NCI-H146 treated with DMSO at 0.1 percent for 48 hours (cell line): ENCODE results near the gene MGAT5B.
A peak's percentile ranks its signal among the peaks of the same experiment; 100 is the strongest.

Experiments used
- DNase-seq: peaks from one replicate; lab custom pipeline; 2025; ENCODE audit not compliant: unreplicated experiment; lab: John Stamatoyannopoulos, UW

Gene MGAT5B

DNA sequence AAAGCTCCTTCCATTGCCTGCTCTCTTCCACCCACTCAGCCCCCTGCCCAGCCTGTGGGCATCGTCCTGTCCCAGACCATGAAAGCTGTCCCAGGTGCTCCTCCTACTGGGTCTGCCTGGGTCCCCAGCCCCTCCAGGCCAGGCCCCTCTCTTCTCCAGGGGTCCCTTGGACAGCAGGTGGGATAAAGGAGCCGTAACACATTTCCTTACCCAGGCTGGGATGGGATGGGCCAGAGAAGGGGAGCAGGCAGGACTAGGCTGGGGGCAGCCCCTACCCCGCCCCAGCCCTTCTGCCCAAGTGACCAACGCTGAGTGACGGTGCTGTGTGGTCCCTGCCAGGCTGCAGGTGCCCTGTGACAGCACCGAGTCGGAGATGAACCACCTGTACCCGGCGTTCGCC is 80.1 kb downstream of the MGAT5B start:
- no peak for DNase-seq

DNA sequence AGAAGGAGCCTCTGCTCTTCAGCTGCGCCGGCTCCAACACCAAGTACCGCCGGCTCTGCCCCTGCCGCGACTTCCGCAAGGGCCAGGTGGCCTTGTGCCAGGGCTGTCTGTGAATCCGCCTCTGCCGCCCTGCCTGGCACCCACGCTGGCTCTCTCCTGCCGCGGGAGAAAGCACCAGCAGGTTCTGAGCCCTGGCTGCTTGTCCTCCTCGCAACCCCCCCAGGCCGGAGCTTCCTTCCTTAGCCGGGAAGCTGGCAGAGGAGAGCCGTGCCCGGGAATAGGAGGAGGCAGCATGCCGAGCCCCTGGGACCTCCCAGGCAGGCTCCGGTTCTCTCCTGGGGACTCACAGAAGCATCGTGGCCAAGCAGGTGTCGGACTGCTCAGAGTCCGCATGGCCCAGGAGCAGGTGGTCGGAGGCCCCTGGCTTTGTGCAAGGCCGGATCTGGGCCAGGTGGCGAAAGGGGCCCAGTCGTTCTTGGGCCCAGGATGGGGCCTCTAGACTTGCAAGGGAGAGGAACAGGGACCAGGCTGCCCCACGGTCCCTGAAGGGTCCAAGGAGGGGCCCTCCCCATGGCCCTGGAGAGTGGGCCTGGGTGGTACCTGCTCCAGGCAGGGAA is 80.6 kb downstream of the MGAT5B start:
- DNase-seq, result no peak

DNA sequence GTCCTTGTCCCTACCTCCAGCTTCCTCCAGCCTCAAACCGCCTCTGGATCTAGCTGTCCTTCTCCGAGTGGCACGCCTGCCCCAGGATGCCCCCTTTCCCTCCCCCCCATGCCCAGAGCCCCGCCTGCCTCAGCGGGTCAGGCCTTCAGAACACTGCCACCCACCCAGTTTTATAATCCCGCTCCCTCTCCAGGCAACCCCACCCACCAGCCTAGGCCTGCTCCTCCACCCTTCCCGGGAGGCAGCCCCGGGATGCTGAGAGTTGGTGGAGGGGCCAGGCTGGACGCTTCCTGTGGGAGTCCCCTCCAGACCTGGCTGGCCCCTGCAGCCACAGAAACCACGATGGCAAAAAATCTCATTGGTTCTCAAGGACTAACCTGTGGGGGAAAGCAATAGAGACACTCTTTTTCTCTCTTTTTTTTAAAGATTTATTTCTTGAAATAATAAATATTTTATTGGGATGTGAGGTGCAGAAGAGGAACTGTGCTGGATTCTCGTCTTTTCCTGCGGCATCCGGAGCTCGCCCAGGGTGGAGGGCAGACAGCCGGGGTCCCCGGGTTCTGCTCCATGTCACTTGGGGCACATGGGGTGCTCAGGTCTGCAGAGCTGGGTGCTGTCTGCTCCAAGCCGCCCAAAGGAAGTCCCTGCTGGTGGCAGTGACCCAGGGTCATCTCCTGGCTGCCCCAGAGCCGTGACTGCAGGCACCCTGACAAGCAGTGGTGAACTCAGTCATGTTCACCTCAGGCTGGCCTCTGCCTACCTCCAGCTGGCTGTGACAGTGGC is 81.9 kb downstream of the MGAT5B start:
- no peak for DNase-seq

DNA sequence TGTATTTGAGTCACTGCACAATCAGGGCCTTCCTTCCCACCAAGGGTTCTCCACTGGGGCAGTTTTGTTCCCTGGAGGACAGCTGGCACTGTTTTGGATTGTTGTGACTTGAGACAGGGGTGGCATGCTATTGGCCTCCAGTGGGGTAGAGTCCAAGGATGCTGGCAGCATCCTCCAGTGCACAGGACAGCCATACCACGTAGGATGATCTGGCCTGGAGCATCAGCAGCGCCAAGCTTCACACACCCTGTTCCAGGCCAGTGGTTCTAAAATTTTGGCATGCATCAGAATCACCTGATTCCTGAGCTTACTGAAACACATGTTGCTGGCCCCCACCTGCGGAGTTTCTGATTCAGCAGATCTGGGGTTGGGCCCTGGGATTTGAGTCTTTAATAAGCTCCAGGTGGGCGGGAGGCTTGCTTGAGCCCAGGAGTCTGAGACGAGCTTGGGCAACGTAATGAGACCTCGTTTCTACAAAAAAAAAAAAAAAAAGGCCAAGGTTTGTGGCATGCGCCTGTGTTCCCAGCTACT is 83.2 kb downstream of the MGAT5B start:
- no peak for DNase-seq

DNA sequence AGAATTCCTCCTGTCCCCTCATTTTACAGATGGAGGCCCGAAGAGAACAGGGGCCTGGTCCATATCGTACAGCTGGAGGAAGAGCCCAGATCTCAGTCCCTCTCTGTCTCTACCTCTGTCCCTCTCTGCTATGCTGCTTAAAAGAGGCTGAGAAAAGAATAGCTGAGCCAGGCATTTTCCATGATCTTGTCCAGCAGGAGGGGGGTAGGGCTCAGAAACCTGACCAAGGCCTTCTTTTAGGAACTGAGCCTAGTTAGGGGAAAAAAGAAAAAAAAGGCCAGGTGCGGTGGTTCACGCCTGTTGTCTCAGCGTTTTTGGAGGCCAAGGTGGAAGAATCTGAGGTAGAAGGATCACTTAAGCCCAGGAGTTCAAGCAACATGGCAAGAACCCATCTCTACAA is 84.2 kb downstream of the MGAT5B start:
- no peak for DNase-seq

DNA sequence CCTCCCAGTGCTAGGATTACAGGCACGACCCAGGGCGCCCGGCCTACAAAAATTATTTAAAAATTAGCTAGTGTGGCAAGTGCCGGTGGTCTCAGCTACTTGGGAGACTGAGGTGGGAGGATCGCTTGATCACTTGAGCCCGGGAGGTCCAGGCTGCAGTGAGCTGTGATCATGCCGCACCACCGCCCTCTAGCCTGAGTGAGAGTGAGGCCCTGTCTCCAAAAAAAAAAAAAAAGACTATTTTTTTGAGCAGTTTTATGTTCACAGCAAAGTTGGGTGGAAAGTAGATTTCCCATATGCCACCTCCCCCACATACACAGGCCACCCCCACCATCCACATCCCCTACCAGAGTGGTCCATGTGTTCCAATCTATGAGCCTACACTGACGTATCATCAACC is 84.9 kb downstream of the MGAT5B start:
- DNase-seq, result no peak

DNA sequence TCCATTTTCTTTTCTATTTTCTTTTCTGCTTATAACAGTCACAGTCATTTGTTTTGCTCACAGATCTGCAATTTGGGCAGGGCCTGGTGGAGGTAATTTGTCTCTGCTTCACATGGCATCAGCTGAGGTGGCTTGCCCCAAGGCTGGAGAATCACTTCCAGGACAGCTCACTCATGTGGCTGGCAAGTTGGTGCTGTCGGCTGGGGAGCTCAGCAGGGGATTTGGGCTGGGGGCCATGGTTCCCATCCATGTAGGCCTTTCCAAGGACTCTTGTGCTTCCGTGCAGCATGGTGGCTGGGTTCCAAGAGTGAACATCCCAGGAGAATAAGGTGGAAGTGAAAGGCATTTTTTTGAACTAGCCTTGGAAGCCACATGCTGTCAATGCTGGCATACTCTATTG is 85.7 kb downstream of the MGAT5B start:
- DNase-seq, result no peak

DNA sequence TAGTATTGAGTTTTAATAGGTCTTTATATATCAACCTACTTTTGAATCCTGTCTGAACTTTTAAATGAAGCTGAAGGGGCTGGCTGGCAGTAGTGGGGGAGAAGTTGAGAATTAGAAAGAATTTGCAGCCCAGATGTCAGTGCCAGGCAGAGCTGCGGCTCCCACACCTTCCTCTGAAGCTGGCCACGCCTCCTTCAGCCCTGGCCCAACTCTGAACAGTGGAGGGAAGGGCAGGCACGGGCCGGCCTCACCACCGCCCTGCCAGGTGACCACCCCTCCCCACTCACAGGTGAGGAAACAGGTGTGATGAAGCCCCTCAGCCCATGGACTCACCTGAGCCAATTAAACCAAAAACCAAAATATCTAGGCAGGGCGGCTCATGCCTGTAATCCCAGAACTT is 87.0 kb downstream of the MGAT5B start:
- no peak for DNase-seq

DNA sequence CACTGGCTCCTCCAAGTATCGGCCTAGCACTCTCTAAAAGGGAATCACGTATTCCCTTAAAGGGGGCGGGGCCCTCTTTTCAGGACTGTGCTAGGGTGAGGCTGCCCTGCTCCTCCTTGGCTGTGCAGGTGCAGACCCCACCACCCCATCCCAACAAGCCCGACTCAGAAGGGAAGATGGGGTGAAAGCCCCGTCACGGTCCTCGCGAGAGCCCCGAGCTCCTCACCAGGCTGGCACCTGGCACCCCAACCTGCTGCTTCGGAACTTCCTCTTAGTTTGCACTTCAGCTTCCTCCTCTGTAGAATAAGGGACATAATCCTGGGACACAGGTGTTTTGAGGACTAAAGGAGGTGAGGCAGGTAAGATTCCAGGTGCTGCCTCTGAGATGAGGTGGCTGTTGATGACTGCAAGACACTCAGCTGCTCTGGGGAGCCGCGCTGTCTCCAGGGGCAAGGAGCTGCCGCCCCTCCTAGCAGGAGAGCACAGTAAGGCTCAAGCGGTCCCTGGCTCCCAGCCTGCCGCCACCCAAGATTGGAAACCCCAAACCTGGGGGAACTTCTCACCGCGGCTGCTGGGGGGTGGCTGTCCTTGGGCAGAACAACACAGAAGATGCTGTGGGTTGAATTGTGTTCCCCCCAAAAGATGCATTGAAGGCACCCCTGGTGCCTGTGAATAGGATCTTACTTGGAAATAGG is 88.8 kb downstream of the MGAT5B start:
- no peak for DNase-seq

DNA sequence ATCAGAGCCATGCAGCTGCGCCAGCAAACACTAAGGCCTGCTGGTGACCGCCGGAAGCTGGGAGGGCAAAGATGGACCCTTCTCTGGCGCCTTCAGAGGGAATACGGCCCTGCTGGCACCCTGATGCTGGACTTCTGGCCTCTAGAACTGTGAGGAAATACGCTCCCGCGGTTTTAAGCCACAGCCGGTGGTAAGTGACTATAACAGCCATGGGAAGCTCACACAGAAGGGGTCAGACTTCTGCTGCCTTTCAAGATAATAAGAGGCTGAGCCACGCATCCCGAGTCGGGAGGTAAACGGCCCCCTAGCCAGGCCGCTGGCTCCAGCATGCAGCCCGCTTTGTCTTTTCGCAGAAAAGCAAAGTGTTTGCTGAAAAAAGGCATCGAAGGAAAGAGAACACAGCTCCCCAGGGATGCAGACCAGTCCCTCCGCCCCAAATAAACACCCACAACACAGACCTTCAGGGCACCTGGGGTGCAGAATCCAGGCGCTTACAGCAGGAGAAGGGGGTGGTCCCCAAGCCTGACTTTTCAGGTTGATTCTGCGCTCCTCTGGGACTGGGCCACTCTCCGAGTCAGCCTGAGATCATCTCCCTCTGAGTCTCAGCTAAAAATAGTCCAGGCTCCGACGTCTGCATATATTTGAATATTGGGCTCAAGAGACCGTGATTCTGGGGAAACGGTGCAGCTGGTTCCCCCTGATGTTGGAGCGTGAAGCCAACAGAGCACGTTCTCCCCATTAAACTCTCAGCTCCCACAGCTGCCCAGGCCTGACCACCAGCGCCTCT is 89.7 kb downstream of the MGAT5B start:
- no peak for DNase-seq

DNA sequence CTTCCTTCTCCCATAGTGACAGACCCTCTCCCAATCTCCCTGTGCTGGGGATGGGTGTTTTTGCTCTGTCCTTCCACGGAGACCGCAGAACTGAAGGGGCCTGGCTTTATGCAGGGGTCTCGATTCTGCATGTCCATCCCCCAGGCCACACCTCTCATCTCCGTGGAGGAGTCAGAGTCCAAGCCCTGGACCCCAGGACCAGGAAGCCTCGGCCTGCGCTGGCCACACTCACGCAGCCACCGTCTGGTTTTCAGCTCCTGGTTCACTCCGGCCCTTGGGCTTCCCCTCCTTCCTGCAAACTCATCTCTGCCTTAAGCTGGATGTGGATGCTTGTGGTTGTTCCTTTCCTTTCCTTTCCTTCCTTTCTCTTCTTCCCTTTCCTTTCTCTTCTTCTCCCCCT is 90.8 kb downstream of the MGAT5B start:
- no peak for DNase-seq

DNA sequence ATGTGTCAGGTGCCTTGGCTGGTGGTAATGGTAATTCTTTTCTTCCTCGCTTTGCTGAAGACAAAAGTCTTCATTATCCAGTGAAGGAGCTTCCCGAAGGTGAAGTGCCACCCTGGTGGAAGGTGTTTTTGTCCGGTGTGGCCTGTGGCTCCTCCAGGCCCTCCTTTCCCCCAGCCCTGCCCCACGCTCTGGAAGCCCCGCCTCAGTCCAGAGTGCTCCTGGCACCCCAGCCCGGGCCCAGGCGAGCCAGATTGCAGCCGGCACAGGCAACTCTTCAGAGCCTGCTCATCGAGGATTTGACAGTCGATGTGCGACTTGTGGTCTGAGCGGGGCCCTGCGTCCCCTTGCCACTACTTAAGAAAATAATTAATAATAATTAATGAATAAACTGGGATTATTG is 93.7 kb downstream of the MGAT5B start:
- no peak for DNase-seq

DNA sequence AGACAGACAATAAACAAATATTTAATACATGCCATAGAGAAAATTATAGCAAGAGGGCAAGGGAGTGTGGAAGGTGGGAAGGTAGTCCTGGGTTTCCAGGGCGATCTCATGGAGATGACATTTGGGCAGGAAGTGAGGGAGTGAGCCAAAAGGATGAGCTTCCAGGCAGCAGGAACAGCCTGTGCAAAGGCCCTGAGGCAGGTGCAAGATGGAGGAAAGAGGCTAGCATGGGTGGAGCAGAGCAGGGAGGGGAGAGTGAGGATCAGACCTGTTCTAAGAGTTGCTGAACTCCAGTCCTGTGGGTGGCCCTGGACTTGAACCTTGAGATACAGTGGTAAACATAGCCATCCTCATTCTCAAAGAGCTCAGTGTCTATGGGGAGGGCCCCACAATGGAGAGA is 94.7 kb downstream of the MGAT5B start:
- DNase-seq, result no peak

DNA sequence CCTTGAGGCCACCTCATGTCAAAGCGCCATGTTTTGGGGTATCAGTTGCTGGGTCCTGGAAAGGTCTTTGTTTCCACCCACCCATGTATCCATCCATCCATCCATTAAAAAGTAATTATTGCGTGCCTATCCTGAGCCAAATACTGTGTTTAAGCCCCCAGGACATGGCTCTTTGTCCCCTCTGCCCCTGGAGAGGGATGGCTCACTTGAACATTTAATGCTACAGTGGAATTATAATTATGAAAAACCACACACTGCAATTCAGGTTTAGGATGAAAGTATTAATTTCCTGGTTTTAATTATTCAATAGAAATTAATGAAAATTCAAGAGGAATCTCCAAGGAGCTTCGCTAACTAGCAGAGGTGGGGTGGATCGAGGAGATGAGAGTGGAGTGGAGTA is 97.8 kb downstream of the MGAT5B start:
- DNase-seq, result no peak

DNA sequence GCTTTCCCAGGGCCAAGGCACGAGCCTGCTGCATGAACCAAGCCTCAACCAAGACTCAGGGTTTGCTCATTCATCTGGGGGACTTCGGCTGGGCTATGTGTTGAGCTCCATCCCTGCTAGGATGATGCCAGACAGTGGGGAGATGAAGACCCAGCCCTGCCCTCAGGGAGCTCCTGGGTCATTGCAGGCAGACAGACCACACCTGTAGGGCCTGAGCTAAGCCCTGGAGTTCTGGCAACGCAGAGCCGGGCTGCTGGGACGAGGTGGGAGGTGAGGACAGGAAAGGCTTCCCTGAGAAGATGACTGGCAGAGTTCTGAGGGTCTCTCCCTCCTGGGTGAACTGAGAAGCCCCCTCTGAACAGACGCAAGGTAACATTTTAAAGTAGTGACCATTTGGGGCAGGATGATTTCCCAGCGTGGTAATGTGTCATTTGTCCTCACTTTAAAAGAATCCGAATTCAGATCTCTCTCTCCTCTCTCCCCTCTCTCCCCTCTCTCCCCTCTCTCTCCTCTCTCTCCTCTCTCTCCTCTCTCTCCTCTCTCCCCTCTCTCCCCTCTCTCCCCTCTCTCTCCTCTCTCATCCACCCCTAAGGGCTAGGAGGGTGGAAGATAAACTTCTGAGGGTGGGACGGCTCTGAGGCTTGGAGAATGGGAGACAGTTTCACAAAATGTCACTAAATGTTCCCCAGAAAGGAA is 98.4 kb downstream of the MGAT5B start:
- DNase-seq, result no peak

DNA sequence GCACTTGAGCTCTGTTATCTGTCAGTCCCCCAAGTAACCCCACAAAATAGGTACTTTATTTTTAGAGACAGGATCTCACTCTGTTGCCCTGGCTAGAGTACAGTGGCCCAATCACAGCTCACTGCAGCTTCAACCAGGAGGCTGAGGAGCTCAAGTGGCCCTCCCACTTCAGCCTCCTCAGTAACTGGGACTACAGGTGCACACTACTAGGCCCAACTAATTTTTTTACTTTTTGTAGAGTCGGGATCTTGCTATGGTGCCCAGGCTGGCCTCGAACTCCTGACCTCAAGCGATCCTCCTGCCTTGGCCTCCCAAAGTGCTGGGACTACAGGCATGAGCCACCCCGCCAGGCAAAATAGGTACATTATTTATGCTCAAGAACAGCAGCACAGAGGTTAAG is 99.6 kb downstream of the MGAT5B start:
- no peak for DNase-seq

DNA sequence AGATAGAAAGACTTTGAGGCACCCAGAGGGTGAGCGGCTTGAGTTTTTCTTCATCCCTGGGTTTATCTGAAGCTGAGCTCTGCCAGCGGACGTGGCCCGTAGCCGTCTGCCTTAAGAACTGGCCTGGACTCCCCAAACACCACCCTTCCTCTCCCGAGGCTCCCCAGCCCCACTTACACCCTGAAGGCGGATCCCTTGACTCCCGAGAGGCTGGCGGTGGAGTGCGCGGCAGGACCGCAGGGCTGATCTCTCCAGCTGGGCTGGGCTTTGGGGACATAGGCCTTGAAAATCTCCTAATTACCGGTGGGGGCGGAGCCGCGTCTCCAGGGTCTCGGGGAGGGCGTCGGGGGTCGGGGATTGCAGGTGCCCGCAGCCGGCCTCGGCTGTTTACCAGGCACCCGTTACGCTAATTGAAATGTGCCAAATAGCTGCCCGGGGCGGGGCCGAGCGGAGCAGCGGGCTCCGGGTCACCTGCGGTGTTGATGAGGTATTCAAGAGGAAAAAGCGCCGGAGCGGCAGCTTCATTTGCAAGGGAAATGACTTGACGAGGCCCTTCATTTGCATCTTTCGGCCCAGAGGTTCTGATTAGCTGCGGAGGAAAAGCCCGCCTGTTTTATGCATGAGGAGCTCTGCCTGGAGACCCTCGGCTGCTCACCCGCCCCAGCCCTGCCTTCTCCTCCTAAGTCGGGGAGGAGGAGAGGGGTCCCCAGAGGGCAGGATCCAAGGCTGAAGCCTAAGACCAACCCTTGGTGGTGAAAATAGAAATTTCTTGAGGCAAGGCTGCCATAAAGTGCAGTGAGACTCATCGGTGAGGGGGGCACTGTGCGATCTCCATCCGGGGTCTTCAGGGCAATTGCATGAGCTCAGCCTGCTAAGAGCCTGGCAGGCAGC is 100.7 kb downstream of the MGAT5B start:
- DNase-seq, result peak; percentile 91

DNA sequence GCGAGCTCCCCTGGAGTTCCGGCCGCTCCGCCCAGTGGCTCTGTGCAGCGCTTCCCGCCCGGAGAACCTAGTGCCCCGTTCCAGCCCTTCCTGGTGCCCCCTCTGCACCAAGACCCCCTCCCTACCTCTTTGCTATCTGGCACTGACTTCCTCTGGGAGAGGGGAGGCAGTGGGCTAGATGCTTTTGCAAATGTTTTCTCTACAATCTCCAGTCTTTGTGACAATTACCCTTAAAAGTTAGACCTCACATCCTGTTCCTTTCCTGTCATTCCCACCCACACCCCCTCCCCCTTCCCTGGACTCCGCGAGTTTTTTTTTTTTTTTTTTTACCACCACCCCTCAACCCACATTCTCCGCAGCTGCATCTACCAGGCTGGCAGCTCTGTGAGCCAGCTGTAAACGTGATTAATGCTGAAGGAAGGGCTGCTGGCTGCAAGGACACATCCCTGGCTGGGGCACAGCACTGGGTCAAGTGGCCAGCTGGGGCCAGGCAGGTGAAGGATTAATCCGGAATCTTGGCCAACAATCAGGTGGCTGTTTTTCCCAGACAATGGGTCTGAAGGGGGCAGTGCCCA is 101.5 kb downstream of the MGAT5B start:
- peak; percentile 57 for DNase-seq

DNA sequence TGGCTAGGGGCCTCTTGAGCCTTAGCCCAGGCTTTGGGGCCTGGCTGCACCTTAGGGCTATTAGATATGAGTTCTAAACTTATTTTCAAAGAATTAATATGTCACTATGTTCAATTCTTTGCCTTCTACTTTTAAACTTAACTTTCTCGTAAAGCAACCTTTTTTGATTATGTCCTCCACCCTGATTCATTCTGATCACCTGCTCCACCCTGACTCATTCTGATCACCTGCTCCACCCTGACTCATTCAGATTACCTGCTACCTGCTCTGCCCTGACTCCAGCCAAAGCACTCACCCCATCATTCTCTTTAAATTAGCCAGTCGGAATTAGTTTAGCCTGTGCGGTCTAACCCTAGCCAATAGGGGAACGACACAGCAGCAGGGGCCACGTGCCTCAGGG is 102.0 kb downstream of the MGAT5B start:
- peak; percentile 25 for DNase-seq
